H7 (cell line): ENCODE data around the gene OTUD5. TPM values are rescaled to one million over a fixed set of nuclear protein-coding genes. Genes with fewer than 3 reads are reported as not detected.

ENCODE experiments used
- DNase-seq: peaks from one replicate; pipeline ENCODE4 v3.0.0; 2012
- H3K27me3 ChIP-seq: 2 replicates; pipeline ENCODE4 v1.6.0; 2011; ENCODE audit warnings: mild to moderate bottlenecking, low read length; ENCODE audit not compliant: control insufficient read depth, insufficient read depth
- H3K36me3 ChIP-seq: replicated peaks from 2 replicates; pipeline ENCODE4 v1.5.1; 2011; ENCODE audit warnings: low read length; ENCODE audit not compliant: control insufficient read depth, insufficient read depth
- H3K4me3 ChIP-seq: 2 replicates; pipeline ENCODE4 v1.5.1; 2011; ENCODE audit warnings: low read depth, mild to moderate bottlenecking, control low read depth, low read length, moderate library complexity; ENCODE audit not compliant: insufficient read depth
- total RNA-seq: library from RNA; depleted of rRNA; stranded (reverse); fragments of >200 nt; shearing (Covaris generic); gene quantifications from 2 replicates; pipeline ENCODE4 v1.2.3, GENCODE V29; 2014

OTUD5 gene
- total RNA-seq, 1 experiment from 2014 or later: 32.6 TPM

DNA sequence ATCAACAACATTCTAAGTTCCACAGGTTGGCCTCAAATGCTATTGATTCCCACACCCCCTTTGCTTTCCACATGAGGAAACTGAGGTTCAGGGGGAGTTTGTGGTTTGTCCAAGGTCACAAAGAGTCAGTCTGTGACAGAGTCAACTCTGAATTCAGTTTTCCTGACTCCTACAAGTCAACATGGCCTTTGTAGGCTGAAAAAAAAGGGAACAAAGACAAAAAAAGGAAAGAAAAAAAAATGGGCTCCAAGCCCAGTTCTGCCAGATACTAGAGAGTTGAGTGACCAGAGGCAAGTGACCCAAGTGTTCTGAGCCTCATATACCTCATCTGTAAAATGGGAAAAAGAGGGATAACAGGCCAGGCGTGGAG lies 22.1 kb downstream of the OTUD5 start:
- Histone ChIP-seq H3K27me3 (no peaks in the 10 kb centered on the region), H3K36me3 (peaks cover 9% of the 10 kb centered on the region), H3K4me3 (no peak overlapping the region)
- no peak for DNase-seq

- no peak for DNase-seq
- Histone ChIP-seq H3K4me3 (no peak overlapping the region), H3K27me3 (no peaks in the 10 kb centered on the region), H3K36me3 (peaks cover 6% of the 10 kb centered on the region)
Measured at GRCh38 chrX:48934581-48935300, 22.7 kb downstream of the OTUD5 start.

GRCh38 chrX:48933757-48934156 lies 23.6 kb downstream of the OTUD5 start:
- Histone ChIP-seq H3K27me3 (no peaks in the 10 kb centered on the region), H3K36me3 (peaks cover 6% of the 10 kb centered on the region), H3K4me3 (no peak overlapping the region)
- no peak for DNase-seq

DNA sequence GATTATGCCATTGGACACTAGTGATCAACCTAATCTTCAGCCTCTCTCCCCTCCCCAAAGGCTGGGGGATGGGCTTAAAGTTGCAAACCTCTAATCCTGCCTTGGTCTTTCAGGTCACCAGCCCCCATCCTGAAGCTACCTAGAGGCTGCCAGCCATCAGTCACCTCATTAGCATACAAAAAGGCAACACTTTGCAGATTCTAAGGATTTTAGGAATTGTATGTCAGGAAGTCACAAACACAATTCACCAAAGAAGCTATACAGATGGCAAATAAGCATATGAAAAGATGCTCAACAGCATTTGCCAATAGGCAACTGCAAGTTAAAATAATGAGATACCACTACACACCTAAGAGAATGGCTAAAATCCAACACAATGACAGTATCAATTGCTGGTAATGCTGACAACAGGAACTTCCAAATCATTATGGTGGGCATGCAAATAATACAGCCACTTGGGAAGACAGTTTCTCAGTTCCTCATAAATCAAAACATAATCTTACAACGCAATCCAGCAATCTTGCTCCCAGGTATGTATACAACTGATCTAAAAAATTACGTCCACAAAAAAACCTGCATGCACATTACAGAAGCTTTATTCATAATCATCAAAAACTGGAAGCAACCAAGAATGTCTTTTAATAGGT lies 29.5 kb downstream of the OTUD5 start:
- Histone ChIP-seq H3K36me3 (peaks cover 12% of the 10 kb centered on the region), H3K4me3 (no peak overlapping the region), H3K27me3 (no peaks in the 10 kb centered on the region)
- DNase-seq: peak; percentile 74

DNA sequence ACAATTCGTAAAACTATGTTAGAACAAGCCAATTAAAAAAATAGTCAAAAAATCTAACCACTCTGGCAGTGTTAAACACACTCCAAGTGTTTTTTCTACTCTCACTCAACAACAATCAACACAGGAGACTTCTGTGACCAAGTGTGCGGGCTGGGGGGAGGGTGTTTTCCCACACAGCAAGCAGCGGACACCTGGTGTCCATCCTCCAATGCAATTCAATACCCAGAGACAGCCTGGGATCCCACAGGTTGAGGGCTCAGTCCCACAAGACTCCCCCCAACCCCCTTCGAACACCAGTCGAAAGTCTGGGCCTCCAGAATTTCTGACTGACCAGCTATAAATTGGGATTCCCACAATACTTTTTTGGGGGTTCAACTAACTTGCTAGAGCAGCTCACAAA lies 30.3 kb downstream of the OTUD5 start:
- Histone ChIP-seq H3K4me3 (peak overlapping the region; percentile 4; the same call in 1 of the 2 replicates), H3K36me3 (peaks cover 11% of the 10 kb centered on the region), H3K27me3 (no peaks in the 10 kb centered on the region)
- DNase-seq: peak; percentile 84

DNA sequence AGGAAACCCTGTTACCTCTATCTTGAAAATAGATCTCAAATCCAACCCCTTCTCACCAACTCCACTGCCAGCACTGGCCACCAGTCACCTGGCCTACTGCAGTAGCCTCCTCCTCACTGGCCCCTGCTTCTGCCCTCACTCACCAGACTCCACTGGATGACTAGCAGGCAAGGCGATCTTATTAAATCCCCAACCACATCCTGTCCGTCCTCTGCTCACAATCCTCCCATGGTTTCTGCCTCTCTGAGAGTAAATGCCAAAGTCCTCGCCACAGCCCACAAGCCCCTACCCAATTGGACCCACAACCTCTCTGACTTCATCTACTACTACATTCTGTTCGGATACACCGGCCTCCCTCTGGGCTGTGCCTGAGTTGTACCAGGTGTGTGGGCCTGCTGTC lies 33.1 kb downstream of the OTUD5 start:
- no peaks in the 10 kb centered on the region for H3K27me3 ChIP-seq
- no peak overlapping the region for H3K4me3 ChIP-seq
- H3K36me3 ChIP-seq: peaks cover 11% of the 10 kb centered on the region
- no peak for DNase-seq

DNA sequence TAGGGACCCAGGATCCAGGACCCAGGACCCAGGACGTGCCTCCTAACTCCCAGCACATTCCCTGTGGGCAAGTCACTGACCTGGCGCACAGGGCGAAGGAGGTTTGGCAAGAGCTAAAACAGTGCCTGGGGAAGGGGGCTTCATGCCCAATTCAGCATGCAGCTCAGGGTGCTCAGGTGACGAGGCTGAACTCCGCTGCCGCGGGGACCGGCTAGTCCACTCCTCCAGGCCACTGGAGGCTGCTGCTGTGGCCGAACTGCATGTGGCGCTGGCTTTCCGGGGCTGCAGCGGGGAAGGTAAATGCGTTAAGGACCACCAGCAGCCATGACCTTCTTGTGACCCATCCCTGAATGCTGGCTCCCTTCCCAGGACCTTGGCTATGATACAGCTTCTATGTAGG lies 33.6 kb downstream of the OTUD5 start:
- H3K4me3 ChIP-seq: no peak overlapping the region
- DNase-seq: no peak
- H3K36me3 ChIP-seq: peaks cover 11% of the 10 kb centered on the region
- H3K27me3 ChIP-seq: no peaks in the 10 kb centered on the region

DNA sequence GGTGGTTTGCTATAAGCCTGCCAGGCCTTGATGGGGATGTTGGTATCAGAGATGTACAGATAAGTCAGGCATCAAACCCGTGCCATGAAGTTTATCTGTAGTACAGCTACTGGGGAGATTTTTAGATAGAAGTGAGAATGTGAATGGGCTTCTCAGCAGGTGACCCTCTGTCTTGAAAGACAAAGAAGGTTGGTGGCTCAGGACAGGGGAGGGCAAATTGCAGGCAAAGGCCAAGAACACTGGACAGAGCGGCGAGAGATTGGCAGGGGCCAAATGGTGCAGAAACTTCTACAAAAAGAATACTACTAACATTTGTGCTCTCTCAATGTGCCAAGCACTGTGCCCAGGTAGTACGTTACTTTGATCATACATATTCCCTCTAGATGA lies 36.7 kb downstream of the OTUD5 start:
- H3K27me3 ChIP-seq: no peaks in the 10 kb centered on the region
- peaks cover 22% of the 10 kb centered on the region for H3K36me3 ChIP-seq
- H3K4me3 ChIP-seq: no peak overlapping the region
- peak; percentile 51 for DNase-seq

GRCh38 chrX:48919947-48920717 lies 37.3 kb downstream of the OTUD5 start:
- DNase-seq: no peak
- Histone ChIP-seq H3K27me3 (no peaks in the 10 kb centered on the region), H3K36me3 (peaks cover 25% of the 10 kb centered on the region), H3K4me3 (peak overlapping the region; percentile 59; the same call in 1 of the 2 replicates)

DNA sequence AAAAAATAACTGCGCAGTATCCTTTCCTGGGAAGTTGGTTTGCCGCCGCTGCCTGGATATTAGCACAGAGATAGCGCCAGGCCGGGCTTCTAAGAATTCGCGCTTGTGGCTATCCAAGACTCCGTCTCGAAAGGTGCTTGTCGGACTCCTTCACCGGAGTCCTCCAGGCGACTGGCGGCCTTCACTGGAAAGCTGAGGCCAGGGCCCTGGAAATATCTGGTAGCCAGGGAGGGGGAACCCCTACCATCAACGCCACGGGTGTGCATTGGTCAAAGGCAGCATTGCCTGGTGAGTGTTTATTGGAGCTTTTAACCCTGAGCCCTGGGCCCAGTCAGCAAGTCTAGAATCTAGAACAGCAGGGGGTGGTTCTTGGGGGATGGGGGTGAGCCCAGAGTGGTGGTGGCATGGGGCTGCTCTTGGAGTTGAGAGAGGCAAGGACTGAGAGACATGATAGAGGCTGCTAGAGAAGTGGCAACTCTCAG lies 38.0 kb downstream of the OTUD5 start:
- Histone ChIP-seq H3K36me3 (peaks cover 30% of the 10 kb centered on the region), H3K4me3 (peak overlapping the region; percentile 59), H3K27me3 (no peaks in the 10 kb centered on the region)
- DNase-seq: peak; percentile 77

GRCh38 chrX:48918643-48919340 lies 38.6 kb downstream of the OTUD5 start, which contains the start of gene PIM2:
Gene PIM2 (minus strand): TSS chrX:48919024. CDS start chrX:48918834, 190 bp downstream.
- Histone ChIP-seq H3K4me3 (peak within 1 kb of the TSS; percentile 87), H3K27me3 (no peaks in the 10 kb centered on the region), H3K36me3 (peaks cover 33% of the 10 kb centered on the region)
- DNase-seq: peak; percentile 97

- H3K27me3 ChIP-seq: no peaks in the 10 kb centered on the region
- peaks cover 36% of the 10 kb centered on the region for H3K36me3 ChIP-seq
- H3K4me3 ChIP-seq: peak overlapping the region; percentile 87
- DNase-seq: peak; percentile 61
Measured at GRCh38 chrX:48918301-48918642, 39.1 kb downstream of the OTUD5 start.

DNA sequence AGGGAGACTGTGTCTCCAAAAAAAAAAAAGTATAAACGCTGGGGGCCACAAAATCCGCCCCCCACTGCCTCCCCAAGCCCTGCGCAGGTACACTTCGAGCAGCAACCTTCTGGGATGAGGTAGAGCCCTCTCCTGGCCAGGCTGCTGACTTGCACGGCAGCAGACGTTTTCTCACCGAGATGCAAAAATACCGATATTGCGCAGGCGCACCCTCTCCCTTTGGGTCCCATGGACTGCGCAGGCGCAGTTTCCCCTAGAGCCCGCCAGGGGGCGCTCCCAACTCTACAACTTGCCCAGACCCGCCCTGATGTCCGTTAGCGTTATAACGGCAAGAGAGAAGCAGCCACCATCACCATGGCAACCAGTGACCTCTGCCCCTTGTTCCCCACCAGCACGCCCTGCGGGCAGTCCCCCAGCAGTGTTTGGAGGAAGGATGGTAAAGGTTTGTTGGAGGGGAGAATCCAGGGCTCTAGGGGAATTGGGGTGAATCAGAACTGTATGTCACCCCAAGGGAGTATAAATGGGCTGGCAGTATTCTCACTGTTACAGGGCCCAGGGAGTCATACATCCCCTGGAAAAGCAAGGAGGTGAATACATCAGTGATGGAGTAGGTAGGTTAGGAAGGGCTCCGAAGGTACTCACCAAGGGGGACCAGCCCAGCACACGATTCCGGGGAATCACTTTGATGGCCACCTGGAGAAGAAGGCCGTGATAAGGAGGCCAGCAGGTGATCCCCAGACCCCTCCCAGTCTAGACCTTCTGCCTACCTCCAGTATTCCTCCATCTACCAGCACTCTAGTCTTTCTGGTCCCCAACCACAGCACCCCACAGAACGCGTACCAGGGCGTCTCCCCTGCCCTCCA lies 40.0 kb downstream of the OTUD5 start:
- H3K36me3 ChIP-seq: peaks cover 37% of the 10 kb centered on the region
- no peaks in the 10 kb centered on the region for H3K27me3 ChIP-seq
- DNase-seq: peak; percentile 94
- peak overlapping the region; percentile 87 for H3K4me3 ChIP-seq
